Heart right ventricle (tissue), 16 donors: ENCODE data around the gene NOP14. TPM values are rescaled to one million over a fixed set of nuclear protein-coding genes. Genes with fewer than 3 reads are reported as not detected.

ENCODE experiments used
- ATAC-seq, 8 donors: fragments of 200-7000 bp; cut with Tn5 transposase; one replicate each; pipeline ENCODE4 v1.9.1; 2020; ENCODE audit warnings: mild to moderate bottlenecking in 8 of 8, moderate library complexity in 8 of 8, moderate number of reproducible peaks in 1 of 8
- DNase-seq, 2 donors: peaks; one replicate each; pipeline ENCODE4 v3.0.0-alpha.2; 2020
- H3K27ac ChIP-seq, 10 donors: fragments of 200-600 bp; sonication (generic) in 2 of 10; one replicate each; pipeline versions ENCODE4 v1.5.0 to v1.8.0; 2020 to 2022; ENCODE audit warnings: mild to moderate bottlenecking in 3 of 10
- H3K27me3 ChIP-seq, 7 donors: fragments of 200-600 bp; one replicate each; pipeline ENCODE4 v1.8.0; 2021 to 2022; ENCODE audit warnings: mild to moderate bottlenecking in 2 of 7
- H3K36me3 ChIP-seq, 9 donors: fragments of 200-600 bp; sonication (generic) in 1 of 9; one replicate each; pipeline versions ENCODE4 v1.5.0 to v1.8.0; 2020 to 2022; ENCODE audit warnings: mild to moderate bottlenecking in 2 of 9
- H3K4me1 ChIP-seq, 9 donors: fragments of 200-600 bp; sonication (generic) in 1 of 9; one replicate each; pipeline versions ENCODE4 v1.5.0 to v1.8.0; 2020 to 2022; ENCODE audit warnings: mild to moderate bottlenecking in 4 of 9
- H3K4me3 ChIP-seq, 10 donors: fragments of 200-600 bp; sonication (generic) in 2 of 10; one replicate each; pipeline versions ENCODE4 v1.5.0 to v1.8.0; 2020 to 2022; ENCODE audit warnings: mild to moderate bottlenecking in 7 of 10, moderate library complexity in 2 of 10
- H3K9me3 ChIP-seq, 11 donors: fragments of 200-600 bp in 10 of 11; sonication (generic) in 2 of 11; one replicate each; pipeline versions ENCODE4 v1.5.0 to v1.8.0; 2013 to 2022; ENCODE audit warnings: mild to moderate bottlenecking in 2 of 11, control low read depth in 1 of 11, moderate library complexity in 1 of 11
- WGBS, 2 donors: extraction: QIAGEN DNeasy Blood & Tissue Kit; methylation state at CpG; one replicate each; pipeline ENCODE4 v1.1.7; 2013; ENCODE audit warnings: inconsistent platforms in 1 of 2; 5-methylcytosine and 5-hydroxymethylcytosine counted together
- intact Hi-C, 10 donors: fragments of 100-400 bp; cut with DNase I; formaldehyde crosslinking; loops; one replicate each; pipeline versions ENCODE4 v1.11.1 to v1.14.2; 2022
- polyA plus RNA-seq, 2 donors: library from polyadenylated mRNA; stranded (reverse); fragments of 200-250 nt; gene quantifications; one replicate each; pipeline ENCODE4 v1.2.3, GENCODE V29; 2013
- total RNA-seq, 10 donors: library from RNA; stranded (reverse); fragmentation: NEBNext Ultra II Directional in 3 of 10; extraction: Animal tissue kit (Norgen Biotek cat#: 25700) in 3 of 10; gene quantifications; one replicate each; pipeline versions ENCODE4 v1.2.1 to v1.2.4, GENCODE V29; 2021 to 2023
- TF ChIP-seq, protein P1 (sequence below), 9 donors: fragments of 200-600 bp; sonication (generic) in 2 of 9; IDR thresholded peaks; one replicate each; pipeline versions ENCODE4 v1.5.0 to v1.8.0; 2021 to 2022; ENCODE audit warnings: antibody characterized with exemption in 9 of 9, mild to moderate bottlenecking in 5 of 9, moderate library complexity in 1 of 9
- donor health status: Arrhythmogenic right ventricular cardiomyopathy.
- donor health status: ischemic (EF 13 %, LVEDD 7.1; RV severe dilation, severe dysfunction).
- donor health status: healthy with polysubstance abuse.
- donor health status: DM: no; HTN: yes; CAD: no.
- donor health status: DM: no; HTN: no; CAD: no.
- donor health status: ischemic (EF 25% LVEDD 6.9; RV normal size, moderate dysfunction).
- donor health status: ischemic (EF 25% LVEDD 5.7; RV mildly dilated, moderate dysfunction).
- donor health status: healthy.
- donor health status: DM: yes; HTN: yes; CAD: no.
- donor health status: Ischemic cardiomyopathy.
- donor health status: ischemic (EF 35%, LVEDD 5.7; RV mildly dilated, moderate dysfunction).
- donor health status: nonischemic (EF 11% LVEDD 7.7; RV severe dilation, severe dysfunction).
- donor health status: DM: yes; HTN: yes; CAD: no.
- donor health status: PGD.
- donor health status: ischemic (EF 29% LVEDD 5.4; RV normal size, mild dysfunction).
- donor health status: nonischemic (EF 23%, LVEDD 6.1; RV moderate dilation, normal function).

Gene NOP14
- total and polyA plus RNA-seq, 12 donors = 12.4 to 24.0 (median 17.3) TPM

DNA sequence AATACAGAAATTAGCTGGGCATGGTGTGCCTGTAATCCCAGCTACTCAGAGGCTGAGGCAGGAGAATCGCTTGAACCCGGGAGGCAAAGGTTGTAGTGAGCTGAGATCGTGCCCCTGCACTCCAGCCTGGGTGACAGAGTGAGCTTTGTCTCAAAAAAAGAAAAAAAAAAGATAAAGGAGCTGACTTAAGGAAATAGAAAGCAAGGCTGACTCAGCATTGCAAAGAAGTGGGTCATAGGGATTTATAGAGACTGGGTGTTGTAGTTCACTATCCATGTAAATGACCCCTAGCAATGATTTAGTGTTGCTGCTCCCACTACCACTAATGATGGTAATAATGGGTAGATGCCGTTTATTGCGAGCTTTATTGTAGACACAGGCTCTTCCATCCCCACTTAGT lies 71.9 kb downstream of the NOP14 start:
- H3K4me1 ChIP-seq = peaks cover 4 to 50% (median 38%) of the 10 kb centered on the region in 9 donors
- no peak overlapping the region for H3K4me3 ChIP-seq
- peaks cover 0 to 69% (median 25%) of the 10 kb centered on the region in 9 donors for H3K36me3 ChIP-seq

DNA sequence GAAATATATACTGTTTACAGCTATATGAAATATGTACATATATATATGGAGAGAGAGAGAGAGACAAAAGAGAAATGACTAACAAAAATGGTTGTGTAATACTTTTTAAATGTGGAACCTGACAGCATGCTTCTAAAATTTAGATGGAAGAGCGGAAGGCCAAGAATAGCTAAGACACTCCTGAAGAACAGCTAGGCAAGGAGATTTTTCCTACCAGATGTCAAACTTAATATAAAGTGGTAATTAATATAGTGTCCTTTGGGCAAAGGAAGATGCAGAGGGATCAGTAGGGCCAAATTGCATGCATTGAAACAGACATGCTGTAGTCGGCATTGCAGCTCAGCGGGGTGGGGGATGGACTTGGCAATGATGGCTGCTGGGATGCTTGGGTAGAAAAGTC lies 74.3 kb downstream of the NOP14 start:
- Histone ChIP-seq H3K27ac (no peak overlapping the region), H3K36me3 (peaks cover 0 to 69% (median 25%) of the 10 kb centered on the region in 9 donors), H3K27me3 (no peaks in the 10 kb centered on the region), H3K9me3 (no peaks in the 10 kb centered on the region), H3K4me3 (no peak overlapping the region), H3K4me1 (peaks cover 3 to 50% (median 37%) of the 10 kb centered on the region in 9 donors)
- TF ChIP-seq, protein P1, sequence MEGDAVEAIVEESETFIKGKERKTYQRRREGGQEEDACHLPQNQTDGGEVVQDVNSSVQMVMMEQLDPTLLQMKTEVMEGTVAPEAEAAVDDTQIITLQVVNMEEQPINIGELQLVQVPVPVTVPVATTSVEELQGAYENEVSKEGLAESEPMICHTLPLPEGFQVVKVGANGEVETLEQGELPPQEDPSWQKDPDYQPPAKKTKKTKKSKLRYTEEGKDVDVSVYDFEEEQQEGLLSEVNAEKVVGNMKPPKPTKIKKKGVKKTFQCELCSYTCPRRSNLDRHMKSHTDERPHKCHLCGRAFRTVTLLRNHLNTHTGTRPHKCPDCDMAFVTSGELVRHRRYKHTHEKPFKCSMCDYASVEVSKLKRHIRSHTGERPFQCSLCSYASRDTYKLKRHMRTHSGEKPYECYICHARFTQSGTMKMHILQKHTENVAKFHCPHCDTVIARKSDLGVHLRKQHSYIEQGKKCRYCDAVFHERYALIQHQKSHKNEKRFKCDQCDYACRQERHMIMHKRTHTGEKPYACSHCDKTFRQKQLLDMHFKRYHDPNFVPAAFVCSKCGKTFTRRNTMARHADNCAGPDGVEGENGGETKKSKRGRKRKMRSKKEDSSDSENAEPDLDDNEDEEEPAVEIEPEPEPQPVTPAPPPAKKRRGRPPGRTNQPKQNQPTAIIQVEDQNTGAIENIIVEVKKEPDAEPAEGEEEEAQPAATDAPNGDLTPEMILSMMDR (IDR thresholded peaks at IDR 0.05) = no peak
- DNase-seq (no peak), ATAC-seq (no peak)
- WGBS, 2 donors = 92 to 95% methylated on average over 3 of the region's 3 CpGs
- intact Hi-C loops = no loop called here

More for the DNA sequence above, 71.9 kb downstream of the NOP14 start:
- no peaks in the 10 kb centered on the region for H3K27me3 ChIP-seq
- DNase-seq (no peak), ATAC-seq (peak in 1 of 8 donors; percentile 4)
- 67 to 70% methylated on average over 5 of the region's 5 CpGs for WGBS, 2 donors
- H3K27ac ChIP-seq = peak overlapping the region in 2 of 10 donors; percentile 11 to 44
- no peaks in the 10 kb centered on the region for H3K9me3 ChIP-seq
- intact Hi-C loops = loop anchor here in 3 of 10 donors (10.0 kb wide), 1 partner anchor 126 kb away; no protein-coding TSS in a partner anchor
- TF ChIP-seq, protein P1 (IDR thresholded peaks at IDR 0.05) = no peak

Other genes starting within 250 kb of the NOP14 start
- 10 to 100 TPM; 12.6 to 33.7 (median 14.5) TPM for gene TNIP2, start 207.1 kb downstream of the NOP14 start, total RNA-seq
- 10 to 100 TPM; 25.8 to 33.6 TPM for gene TNIP2, start 207.1 kb downstream of the NOP14 start, polyA plus RNA-seq
- gene SH3BP2, start 170.3 kb downstream of the NOP14 start, total RNA-seq = 10 to 100 TPM; 10.4 to 36.9 (median 16.4) TPM
- gene SH3BP2, start 170.3 kb downstream of the NOP14 start, polyA plus RNA-seq = 10 to 100 TPM; 12.3 to 47.7 TPM
- gene ADD1, start 119.6 kb downstream of the NOP14 start, total RNA-seq = 100 to 1,000 TPM; 188 to 289 (median 214) TPM
- gene ADD1, start 119.6 kb downstream of the NOP14 start, polyA plus RNA-seq = 100 to 1,000 TPM; 163 to 448 TPM
- gene GRK4, start 165 bp upstream of the NOP14 start, total RNA-seq = 10 to 100 TPM in 6 of 10 donors, 1 to 10 TPM in 4; 6.2 to 13.4 (median 10.3) TPM
- gene GRK4, start 165 bp upstream of the NOP14 start, polyA plus RNA-seq = 10 to 100 TPM in 1 of 2 donors, 1 to 10 TPM in 1; 4.7 to 24.5 TPM
- not detected for gene HTT-AS, start 111.1 kb upstream of the NOP14 start, total RNA-seq
- gene HTT-AS, start 111.1 kb upstream of the NOP14 start, polyA plus RNA-seq = not detected
- 10 to 100 TPM; 19.3 to 34.0 (median 24.6) TPM for gene HTT, start 111.3 kb upstream of the NOP14 start, total RNA-seq
- 10 to 100 TPM in 1 of 2 donors, 1 to 10 TPM in 1; 6.3 to 21.9 TPM for gene HTT, start 111.3 kb upstream of the NOP14 start, polyA plus RNA-seq